ENCODE data around the gene ZDHHC20. TPM values are rescaled to one million over a fixed set of nuclear protein-coding genes. Genes with fewer than 3 reads are reported as not detected.

ZDHHC20 gene
- total and polyA plus RNA-seq, 2 of the 4 experiments (the other 2 are of a cell fraction), result 16.1 to 72.4 TPM

- dilution Hi-C loops (cut with HindIII; ENCODE audit: low sequenced_read_pairs, unreplicated experiment), result no loop called here
- no peak overlapping the region for H3K23ac ChIP-seq (ENCODE audit: low read depth, low read length)
- WGBS, 2 experiments (ENCODE audit: extremely low coverage in 2 of 2, insufficient read length in 1 of 2), result no CpG with 5 or more reads among the region's 7 CpGs
Observed at GRCh38 chr13:21361123-21361522, 98.0 kb downstream of the ZDHHC20 start.

More at GRCh38 chr13:21361123-21361522, 98.0 kb downstream of the ZDHHC20 start:
- Histone ChIP-seq H3K27ac (ENCODE audit: insufficient read depth, low read length) (no peak overlapping the region), H2AK9ac (replicated peaks; ENCODE audit: low read depth, low read length, poor library complexity) (no peak overlapping the region), H3K9me1 (ENCODE audit: insufficient read depth, low read length) (no peaks in the 10 kb centered on the region), H3K36me3 (ENCODE audit: control insufficient read depth, insufficient read depth, low read length) (no peaks in the 10 kb centered on the region), H3K18ac (ENCODE audit: low read depth, low read length) (no peak overlapping the region), H2AFZ (replicated peaks; ENCODE audit: low read length, poor library complexity) (no peak overlapping the region), H4K20me1 (ENCODE audit: insufficient read depth, low read length) (no peaks in the 10 kb centered on the region), H3K9me3 (ENCODE audit: control insufficient read depth, insufficient read depth, low read length) (peaks cover 6% of the 10 kb centered on the region; the same call in 1 of the 2 replicates), H2BK15ac (ENCODE audit: low read depth, low read length) (no peak overlapping the region), H2BK120ac (ENCODE audit: low read depth, low read length) (no peak overlapping the region), H3K14ac (replicated peaks; ENCODE audit: low read depth, low read length) (no peak overlapping the region), H3K9ac (ENCODE audit: low read depth, low read length) (no peak overlapping the region), H3K4me3 (ENCODE audit: insufficient read depth, low read depth, low read length) (no peak overlapping the region), H3K56ac (ENCODE audit: extremely low read depth, insufficient read depth, low read length) (no peak overlapping the region), H4K8ac (ENCODE audit: low read depth in 2 of 2, low read length in 2 of 2) (no peak overlapping the region), H3K79me1 (ENCODE audit: low read depth in 1 of 2, low read length in 2 of 2) (no peaks in the 10 kb centered on the region), H4K91ac (ENCODE audit: insufficient read depth, low read depth, low read length) (no peak overlapping the region), H4K5ac (ENCODE audit: low read depth, low read length) (no peak overlapping the region), H3K4me1 (ENCODE audit: control insufficient read depth, insufficient read depth, low read length) (no peaks in the 10 kb centered on the region), H2AK5ac (ENCODE audit: low read depth, low read length) (no peak overlapping the region), H2BK5ac (ENCODE audit: low read depth, low read length, poor library complexity, severe bottlenecking) (no peak overlapping the region), H3K4ac (ENCODE audit: low read depth, low read length) (no peak overlapping the region), H2BK20ac (ENCODE audit: low read depth, low read length) (no peak overlapping the region), H3K27me3 (ENCODE audit: control insufficient read depth, insufficient read depth, low read length) (no peaks in the 10 kb centered on the region; the same call in 1 of the 2 replicates), H3K4me2 (ENCODE audit: low read depth, low read length) (no peak overlapping the region)
- BruUV-seq (replicated peaks), result no TSS peak
- intact Hi-C loops (cut with micrococcal nuclease) (no loop called here), in situ Hi-C loops (cut with MboI; ENCODE audit: low sequenced_read_pairs) (no loop called here)
- CTCF ChIA-PET, result no interaction called here
- DNase-seq (no peak), ATAC-seq (ENCODE audit: low read depth) (no peak)
- POLR2A ChIA-PET (ENCODE audit: unreplicated experiment), result no interaction called here
- TF ChIP-seq MXI1 (IDR thresholded peaks at IDR 0.05; ENCODE audit: borderline replicate concordance, low read depth, low read length), result no peak
- TF ChIP-seq ELK1 (IDR thresholded peaks at IDR 0.05; ENCODE audit: borderline replicate concordance, low read depth, low read length), result no peak
